GM23248 (cell line): ENCODE results near the gene HERC2. TPM values are rescaled to one million over a fixed set of nuclear protein-coding genes. Genes with fewer than 3 reads are reported as not detected.

Source experiments
- DNase-seq: peaks from one replicate; pipeline ENCODE4 v3.0.0-alpha.2; 2015
- H2AFZ ChIP-seq: fragments of 200-600 bp; sonication (generic); 2 replicates; pipeline ENCODE4 v1.6.1; 2016; ENCODE audit warnings: antibody characterized with exemption
- H3F3A ChIP-seq: fragments of 200-600 bp; sonication (generic); 2 replicates; pipeline ENCODE4 v1.6.1; 2016; ENCODE audit warnings: mild to moderate bottlenecking, antibody characterized with exemption, mixed run types; ENCODE audit not compliant: insufficient read depth
- H3K27ac ChIP-seq: fragments of 200-600 bp; sonication (generic); 2 replicates; pipeline ENCODE4 v1.5.1; 2016; ENCODE audit warnings: mild to moderate bottlenecking
- H3K27me3 ChIP-seq: fragments of 200-600 bp; sonication (generic); replicated peaks from 2 replicates; pipeline ENCODE4 v1.6.1; 2016; ENCODE audit warnings: mild to moderate bottlenecking; ENCODE audit not compliant: insufficient read depth
- H3K36me3 ChIP-seq: fragments of 200-600 bp; sonication (generic); 2 replicates; pipeline ENCODE4 v1.6.1; 2016; ENCODE audit warnings: low read depth, mild to moderate bottlenecking
- H3K4me1 ChIP-seq: fragments of 200-600 bp; sonication (generic); 2 replicates; pipeline ENCODE4 v1.6.1; 2016; ENCODE audit warnings: mild to moderate bottlenecking; ENCODE audit not compliant: insufficient read depth
- H3K4me2 ChIP-seq: fragments of 200-600 bp; sonication (generic); one replicate; pipeline ENCODE4 v1.6.1; 2016; ENCODE audit warnings: mild to moderate bottlenecking; ENCODE audit not compliant: unreplicated experiment
- H3K4me3 ChIP-seq: fragments of 200-600 bp; sonication (generic); 2 replicates; pipeline ENCODE4 v1.5.1; 2016; ENCODE audit warnings: mild to moderate bottlenecking
- H3K79me2 ChIP-seq: fragments of 200-600 bp; sonication (generic); 2 replicates; pipeline ENCODE4 v1.6.1; 2016; ENCODE audit warnings: mild to moderate bottlenecking; ENCODE audit not compliant: insufficient read depth
- H3K9ac ChIP-seq: fragments of 200-600 bp; sonication (generic); 2 replicates; pipeline ENCODE4 v1.6.1; 2016; ENCODE audit warnings: mild to moderate bottlenecking
- H3K9me2 ChIP-seq: fragments of 200-600 bp; sonication (generic); 2 replicates; pipeline ENCODE4 v1.6.1; 2016; ENCODE audit warnings: mixed run types, mild to moderate bottlenecking, moderate library complexity; ENCODE audit not compliant: insufficient read depth
- H3K9me3 ChIP-seq: fragments of 200-600 bp; sonication (generic); one replicate; pipeline ENCODE4 v1.6.1; 2017; ENCODE audit warnings: low read depth
- H4K20me1 ChIP-seq: fragments of 200-600 bp; sonication (generic); 2 replicates; pipeline ENCODE4 v1.6.0; 2016; ENCODE audit not compliant: insufficient read depth
- EZH2 ChIP-seq: fragments of 200-600 bp; sonication (generic); IDR thresholded peaks from 2 replicates; pipeline ENCODE4 v1.6.1; 2018; ENCODE audit warnings: antibody characterized with exemption, mild to moderate bottlenecking; ENCODE audit not compliant: insufficient read depth, poor library complexity, severe bottlenecking
- EZH2phosphoT487 ChIP-seq: fragments of 200-600 bp; sonication (generic); IDR thresholded peaks from 2 replicates; pipeline ENCODE4 v1.6.1; 2018; ENCODE audit warnings: antibody characterized with exemption, moderate library complexity, mild to moderate bottlenecking, low read depth; ENCODE audit not compliant: insufficient read depth
- WGBS, 2 experiments: methylation state at CpG; one replicate each; pipeline ENCODE4 v1.1.6; 2015 to 2017; ENCODE audit warnings: low lambda C conversion rate in 2 of 2, low coverage in 1 of 2; ENCODE audit errors: missing lambda C conversion rate in 2 of 2; 5-methylcytosine and 5-hydroxymethylcytosine counted together
- in situ Hi-C: fragments of 300-500 bp; cut with MboI; formaldehyde crosslinking; loops from 2 replicates; pipeline ENCODE4 v1.15.0; 2020
- polyA plus RNA-seq: library from polyadenylated mRNA; unstranded; fragments of >200 nt; fragmentation: Nextera tagmentation; extraction: Ambion mirVana; gene quantifications from 2 replicates; pipeline ENCODE4 v1.2.1, GENCODE V29; 2016
- total RNA-seq: library from RNA; depleted of rRNA; stranded (reverse); fragments of >200 nt; shearing (Covaris generic); gene quantifications from 2 replicates; pipeline ENCODE4 v1.2.3, GENCODE V29; 2014

Gene HERC2
- total and polyA plus RNA-seq, 2 experiments from 2014 or later, result 28.7 to 36.6 TPM

GRCh38 chr15:28281876-28282275, 40.1 kb downstream of the HERC2 start:
- Histone ChIP-seq H2AFZ (no peak overlapping the region), H3K4me2 (no peak overlapping the region), H3K27ac (no peak overlapping the region), H3K36me3 (0 out of 2 replicates have a peak, but pooled peaks cover 4% of the 10 kb centered on the region), H4K20me1 (no peaks in the 10 kb centered on the region), H3K9ac (no peak overlapping the region), H3K79me2 (peaks cover 73% of the 10 kb centered on the region), H3K4me1 (no peaks in the 10 kb centered on the region), H3K27me3 (no peaks in the 10 kb centered on the region), H3K4me3 (no peak overlapping the region), H3K9me2 (no peaks in the 10 kb centered on the region), H3F3A (no peaks in the 10 kb centered on the region), H3K9me3 (no peaks in the 10 kb centered on the region)
- TF ChIP-seq EZH2, result no peak
- no peak for TF ChIP-seq EZH2phosphoT487
- DNase-seq, result no peak
- in situ Hi-C loops, result no loop called here
- 75 to 81% methylated on average over 7 of the region's 7 CpGs for WGBS, 2 experiments

DNA sequence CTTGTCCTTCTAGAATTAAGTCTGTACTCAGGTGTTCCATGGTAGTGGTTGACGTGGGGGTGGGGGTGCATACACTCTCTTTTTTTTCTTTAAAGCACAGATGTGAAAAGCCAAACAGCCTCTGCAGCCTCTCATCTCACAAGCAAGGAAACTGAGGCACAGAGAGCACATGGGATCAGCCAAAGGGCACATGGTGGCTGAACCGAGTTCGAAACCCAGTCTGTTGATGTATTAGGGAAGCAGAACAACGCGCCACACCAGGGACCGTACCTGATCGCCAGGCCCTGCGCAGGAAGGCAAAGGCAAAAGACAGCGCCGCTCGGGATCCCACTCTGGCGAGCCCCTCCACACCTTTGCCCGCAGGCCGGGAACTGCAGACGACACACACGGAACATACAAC, 47.3 kb downstream of the HERC2 start:
- Histone ChIP-seq H4K20me1 (no peaks in the 10 kb centered on the region), H3K4me3 (no peak overlapping the region), H3K27me3 (no peaks in the 10 kb centered on the region), H3K9ac (no peak overlapping the region), H3F3A (no peaks in the 10 kb centered on the region), H3K9me3 (no peaks in the 10 kb centered on the region), H3K36me3 (no peaks in the 10 kb centered on the region), H3K79me2 (peaks cover 3% of the 10 kb centered on the region), H3K9me2 (no peaks in the 10 kb centered on the region), H3K4me2 (no peak overlapping the region), H3K27ac (no peak overlapping the region), H2AFZ (no peak overlapping the region), H3K4me1 (no peaks in the 10 kb centered on the region)
- 95 to 96% methylated on average over 16 of the region's 16 CpGs for WGBS, 2 experiments
- TF ChIP-seq EZH2phosphoT487 (no peak), EZH2 (no peak)
- in situ Hi-C loops, result no loop called here
- DNase-seq, result no peak

DNA sequence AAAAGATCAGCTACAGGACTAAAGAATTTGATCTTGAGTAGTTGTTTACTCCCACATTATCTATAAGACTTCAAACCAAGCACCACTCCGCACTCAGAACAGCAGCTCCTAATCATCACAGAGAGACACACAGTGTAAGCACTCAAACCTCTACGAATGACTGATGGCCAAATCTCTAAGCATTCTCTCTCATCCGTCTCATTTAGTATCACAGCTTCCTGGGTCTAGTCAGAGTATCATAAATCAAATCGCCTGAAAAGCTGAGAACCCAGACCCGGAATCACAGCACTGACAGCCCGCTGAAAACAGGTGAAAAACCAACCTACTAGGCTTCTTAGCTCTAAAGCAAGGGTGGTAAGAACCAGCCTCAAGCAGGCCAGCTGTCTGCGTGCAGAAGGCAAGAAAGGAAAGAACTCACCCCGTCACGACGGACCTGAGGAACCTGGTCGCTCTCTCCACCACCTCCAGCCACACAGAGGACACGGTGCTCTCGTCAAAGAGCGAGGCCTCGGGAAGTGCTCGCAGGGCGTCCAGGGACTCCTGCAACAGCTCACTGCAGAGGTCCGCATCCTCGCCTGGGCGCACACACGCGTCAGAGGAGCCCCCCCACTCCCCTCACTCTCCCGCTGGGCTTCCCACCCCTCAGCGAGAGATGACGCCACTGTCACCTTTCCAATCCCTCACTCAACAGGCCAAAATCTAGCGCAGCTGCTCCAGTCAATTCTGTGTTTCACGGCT, 47.9 kb downstream of the HERC2 start:
- H3F3A ChIP-seq, result no peaks in the 10 kb centered on the region
- H3K27ac ChIP-seq, result no peak overlapping the region
- TF ChIP-seq EZH2phosphoT487 (no peak), EZH2 (no peak)
- H3K4me2 ChIP-seq, result no peak overlapping the region
- DNase-seq, result no peak
- no peaks in the 10 kb centered on the region for H3K9me3 ChIP-seq
- H3K36me3 ChIP-seq, result 0 out of 2 replicates have a peak, but pooled peaks cover 4% of the 10 kb centered on the region
- in situ Hi-C loops, result no loop called here
- 90% methylated on average over 21 to 27 of the region's 27 CpGs for WGBS, 2 experiments
- no peaks in the 10 kb centered on the region for H3K9me2 ChIP-seq
- no peaks in the 10 kb centered on the region for H3K27me3 ChIP-seq
- no peak overlapping the region for H3K4me3 ChIP-seq
- H2AFZ ChIP-seq, result no peak overlapping the region
- no peak overlapping the region for H3K9ac ChIP-seq
- H3K79me2 ChIP-seq, result no peaks in the 10 kb centered on the region
- H4K20me1 ChIP-seq, result no peaks in the 10 kb centered on the region
- no peaks in the 10 kb centered on the region for H3K4me1 ChIP-seq

DNA sequence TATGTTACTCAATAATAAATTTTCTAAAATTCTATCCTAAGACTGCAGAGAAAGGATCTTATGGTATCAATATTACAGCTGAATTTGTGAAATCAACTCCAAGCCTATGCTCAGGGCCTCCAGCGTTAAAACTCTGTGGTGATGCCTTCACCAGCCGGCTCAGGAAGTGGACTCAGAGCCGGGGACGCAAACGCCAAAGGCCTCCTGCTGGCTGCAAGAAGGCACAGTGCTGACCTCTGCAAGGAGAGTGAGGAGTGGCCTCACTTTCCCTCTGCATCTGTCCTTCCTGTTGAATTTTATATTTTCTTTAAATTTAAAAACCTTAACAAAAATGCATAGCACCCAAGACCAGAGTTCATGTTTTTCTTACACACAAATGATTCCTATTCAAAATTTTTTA, 48.5 kb downstream of the HERC2 start:
- no peaks in the 10 kb centered on the region for H3K79me2 ChIP-seq
- H3K27ac ChIP-seq, result no peak overlapping the region
- H3K9ac ChIP-seq, result no peak overlapping the region
- no peaks in the 10 kb centered on the region for H3K9me3 ChIP-seq
- H3K4me3 ChIP-seq, result no peak overlapping the region
- WGBS, 2 experiments, result 79 to 80% methylated on average over 5 of the region's 5 CpGs
- no peaks in the 10 kb centered on the region for H4K20me1 ChIP-seq
- no peaks in the 10 kb centered on the region for H3K9me2 ChIP-seq
- H3F3A ChIP-seq, result no peaks in the 10 kb centered on the region
- H3K36me3 ChIP-seq, result 0 out of 2 replicates have a peak, but pooled peaks cover 8% of the 10 kb centered on the region
- H3K4me1 ChIP-seq, result no peaks in the 10 kb centered on the region
- DNase-seq, result no peak
- H3K27me3 ChIP-seq, result no peaks in the 10 kb centered on the region
- no peak for TF ChIP-seq EZH2
- no peak for TF ChIP-seq EZH2phosphoT487
- no peak overlapping the region for H2AFZ ChIP-seq
- no peak overlapping the region for H3K4me2 ChIP-seq
- in situ Hi-C loops, result no loop called here

- Histone ChIP-seq H3K4me3 (no peak overlapping the region), H3K36me3 (peaks cover 15% of the 10 kb centered on the region; the same call in 1 of the 2 replicates), H3K79me2 (no peaks in the 10 kb centered on the region), H2AFZ (no peak overlapping the region), H3K27me3 (no peaks in the 10 kb centered on the region), H3K4me1 (no peaks in the 10 kb centered on the region), H4K20me1 (no peaks in the 10 kb centered on the region), H3K9me2 (no peaks in the 10 kb centered on the region), H3F3A (no peaks in the 10 kb centered on the region), H3K27ac (no peak overlapping the region), H3K4me2 (no peak overlapping the region), H3K9me3 (no peaks in the 10 kb centered on the region), H3K9ac (no peak overlapping the region)
- DNase-seq, result no peak
- in situ Hi-C loops, result no loop called here
- 93 to 94% methylated on average over 8 of the region's 8 CpGs for WGBS, 2 experiments
- TF ChIP-seq EZH2 (no peak), EZH2phosphoT487 (no peak)
Observed at GRCh38 chr15:28272587-28272986, 49.4 kb downstream of the HERC2 start.
